Suprapubic skin (tissue), 4 donors: ENCODE results near the gene CAMK1D. TPM values are rescaled to one million over a fixed set of nuclear protein-coding genes. Genes with fewer than 3 reads are reported as not detected.

Experiments
- DNase-seq, 2 donors: peaks; one replicate each; pipeline ENCODE4 v3.0.0-alpha.2; 2019; ENCODE audit warnings: low spot score in 2 of 2
- H3K27ac ChIP-seq: fragments of 200-600 bp; sonication (generic); one replicate; pipeline ENCODE4 v1.5.1; 2019
- H3K27me3 ChIP-seq: fragments of 200-600 bp; sonication (generic); one replicate; pipeline ENCODE4 v1.5.1; 2019
- H3K36me3 ChIP-seq: fragments of 200-600 bp; sonication (generic); one replicate; pipeline ENCODE4 v1.5.1; 2019
- H3K4me1 ChIP-seq: fragments of 200-600 bp; sonication (generic); one replicate; pipeline ENCODE4 v1.5.1; 2019
- H3K4me3 ChIP-seq: fragments of 200-600 bp; sonication (generic); one replicate; pipeline ENCODE4 v1.5.1; 2019; ENCODE audit warnings: mild to moderate bottlenecking
- H3K9me3 ChIP-seq: fragments of 200-600 bp; sonication (generic); one replicate; pipeline ENCODE4 v1.5.1; 2019
- CTCF ChIP-seq, 2 donors: fragments of 200-600 bp in 1 of 2; fragments of 450-650 bp in 1 of 2; sonication (generic) in 1 of 2; IDR thresholded peaks; one replicate each; pipeline ENCODE4 v1.5.1; 2016 to 2019; ENCODE audit warnings: antibody characterized with exemption in 2 of 2, mild to moderate bottlenecking in 1 of 2, moderate library complexity in 1 of 2
- EP300 ChIP-seq: sonication (generic); formaldehyde crosslinking; IDR thresholded peaks from one replicate; pipeline ENCODE4 v1.6.1; 2017; ENCODE audit warnings: antibody characterized with exemption
- POLR2A ChIP-seq, 2 donors: fragments of 450-650 bp; IDR thresholded peaks; one replicate each; pipeline ENCODE4 v1.6.1; 2017; ENCODE audit warnings: antibody characterized with exemption in 2 of 2, mild to moderate bottlenecking in 2 of 2, moderate library complexity in 2 of 2
- POLR2AphosphoS5 ChIP-seq, 3 donors: sonication (generic); formaldehyde crosslinking; IDR thresholded peaks; one replicate each; pipeline ENCODE4 v1.6.1; 2017; ENCODE audit warnings: antibody characterized with exemption in 3 of 3
- WGBS: methylation state at CpG from one replicate; pipeline ENCODE4 v1.1.5; 2018; 5-methylcytosine and 5-hydroxymethylcytosine counted together
- total RNA-seq, 4 donors: library from RNA; depleted of rRNA; stranded (reverse); fragments of >200 nt; gene quantifications; one replicate each; pipeline ENCODE4 v1.1.0, GENCODE V29; 2016

CAMK1D gene
- total RNA-seq, 4 donors from 2014 or later, result 26.4 to 31.3 (median 30.2) TPM

- H3K9me3 ChIP-seq, result no peaks in the 10 kb centered on the region
- H3K4me1 ChIP-seq, result peaks cover 1% of the 10 kb centered on the region
- H3K27ac ChIP-seq, result no peak overlapping the region
- WGBS, result 75% methylated on average over 5 of the region's 5 CpGs
- no peak overlapping the region for H3K4me3 ChIP-seq
- DNase-seq, result no peak
- no peaks in the 10 kb centered on the region for H3K27me3 ChIP-seq
- no peak for TF ChIP-seq EP300
- TF ChIP-seq CTCF (IDR thresholded peaks at IDR 0.05), result no peak
- no peak for TF ChIP-seq POLR2AphosphoS5 (IDR thresholded peaks at IDR 0.05)
- no peak for TF ChIP-seq POLR2A (IDR thresholded peaks at IDR 0.05)
- H3K36me3 ChIP-seq, result no peaks in the 10 kb centered on the region
Measured at GRCh38 chr10:12868229-12868628, 518.9 kb downstream of the CAMK1D start.

GRCh38 chr10:12869427-12869826 lies 520.1 kb downstream of the CAMK1D start:
- Histone ChIP-seq H3K27ac (no peak overlapping the region), H3K9me3 (no peaks in the 10 kb centered on the region), H3K36me3 (no peaks in the 10 kb centered on the region), H3K27me3 (no peaks in the 10 kb centered on the region), H3K4me1 (peaks cover 5% of the 10 kb centered on the region), H3K4me3 (no peak overlapping the region)
- TF ChIP-seq POLR2AphosphoS5 (IDR thresholded peaks at IDR 0.05) (no peak), POLR2A (IDR thresholded peaks at IDR 0.05) (no peak), EP300 (no peak), CTCF (IDR thresholded peaks at IDR 0.05) (no peak)
- DNase-seq, result no peak
- 89% methylated on average over 3 of the region's 3 CpGs for WGBS

GRCh38 chr10:12872577-12872976 lies 523.2 kb downstream of the CAMK1D start:
- no peak for TF ChIP-seq POLR2AphosphoS5 (IDR thresholded peaks at IDR 0.05)
- no peak for TF ChIP-seq EP300
- no peak for TF ChIP-seq POLR2A (IDR thresholded peaks at IDR 0.05)
- TF ChIP-seq CTCF (IDR thresholded peaks at IDR 0.05), result no peak
- H3K9me3 ChIP-seq, result no peaks in the 10 kb centered on the region
- 90% methylated on average over 9 of the region's 9 CpGs for whole genome bisulfite sequencing
- peaks cover 14% of the 10 kb centered on the region for H3K4me1 ChIP-seq
- H3K27me3 ChIP-seq, result no peaks in the 10 kb centered on the region
- no peak for DNase-seq
- no peak overlapping the region for H3K4me3 ChIP-seq
- no peaks in the 10 kb centered on the region for H3K36me3 ChIP-seq
- no peak overlapping the region for H3K27ac ChIP-seq

- Histone ChIP-seq H3K27me3 (no peaks in the 10 kb centered on the region), H3K27ac (no peak overlapping the region), H3K4me1 (peaks cover 14% of the 10 kb centered on the region), H3K36me3 (no peaks in the 10 kb centered on the region), H3K4me3 (no peak overlapping the region), H3K9me3 (no peaks in the 10 kb centered on the region)
- 51% methylated on average over 8 of the region's 8 CpGs for WGBS
- DNase-seq, result no peak
- TF ChIP-seq CTCF (IDR thresholded peaks at IDR 0.05) (no peak), POLR2A (IDR thresholded peaks at IDR 0.05) (no peak), EP300 (no peak)
Measured at GRCh38 chr10:12873172-12873571, 523.8 kb downstream of the CAMK1D start.

- WGBS, result 95% methylated on average over 6 of the region's 6 CpGs
- Histone ChIP-seq H3K27me3 (no peaks in the 10 kb centered on the region), H3K27ac (no peak overlapping the region), H3K36me3 (no peaks in the 10 kb centered on the region), H3K4me3 (no peak overlapping the region), H3K4me1 (peaks cover 14% of the 10 kb centered on the region), H3K9me3 (no peaks in the 10 kb centered on the region)
- TF ChIP-seq EP300 (no peak), POLR2A (IDR thresholded peaks at IDR 0.05) (no peak), POLR2AphosphoS5 (IDR thresholded peaks at IDR 0.05) (no peak), CTCF (IDR thresholded peaks at IDR 0.05) (no peak)
- no peak for DNase-seq
Measured at GRCh38 chr10:12874501-12874900, 525.2 kb downstream of the CAMK1D start.
